BLaER1 treated with 17β-estradiol and CSF1 and Interleukin-3, amounts not matched to agents 10 nM and 100 nM (cell line): Measurements from ENCODE around the gene SLC35G6.
A peak's percentile ranks its signal among the peaks of the same experiment; 100 is the strongest.

Experiments used
- H3K27ac ChIP-seq, 11 experiments: shearing (Covaris generic); formaldehyde crosslinking; 2 replicates each; pipeline ENCODE4 v1.8.1; 2022
- H3K27me3 ChIP-seq, 11 experiments: shearing (Covaris generic); formaldehyde crosslinking; 2 replicates each; pipeline ENCODE4 v1.8.1; 2022
- H3K36me3 ChIP-seq, 11 experiments: shearing (Covaris generic); formaldehyde crosslinking; 2 replicates each; pipeline ENCODE4 v1.8.1; 2022
- H3K4me1 ChIP-seq, 10 experiments: shearing (Covaris generic); formaldehyde crosslinking; 2 replicates each; pipeline ENCODE4 v1.8.1; 2022
- H3K4me2 ChIP-seq, 11 experiments: shearing (Covaris generic); formaldehyde crosslinking; 2 replicates each; pipeline ENCODE4 v1.8.1; 2022
- H3K4me3 ChIP-seq, 10 experiments: shearing (Covaris generic); formaldehyde crosslinking; 2 replicates each; pipeline ENCODE4 v1.8.1; 2022
- H3K9ac ChIP-seq, 11 experiments: shearing (Covaris generic); formaldehyde crosslinking; 2 replicates each; pipeline ENCODE4 v1.8.1; 2022
- H3K9me3 ChIP-seq, 11 experiments: shearing (Covaris generic); formaldehyde crosslinking; replicated peaks in 1 of 11; 2 replicates each; pipeline ENCODE4 v1.8.1; 2022
- H4K20me1 ChIP-seq, 11 experiments: shearing (Covaris generic); formaldehyde crosslinking; 2 replicates each; pipeline ENCODE4 v1.8.1; 2022
- Cebpa-rat ChIP-seq, 11 experiments: shearing (Covaris generic); IDR thresholded peaks; 2 replicates each; pipeline ENCODE4 v1.8.1; 2022

Gene SLC35G6

GRCh38 chr17:7528842-7529241 lies 47.6 kb downstream of the SLC35G6 start:
- TF ChIP-seq Cebpa-rat (IDR thresholded peaks at IDR 0.05), result no peak
- Histone ChIP-seq H3K4me2 (no peak overlapping the region), H3K4me3 (no peak overlapping the region), H3K4me1 (peaks cover 0 to 13% (median 8%) of the 10 kb centered on the region in 10 experiments; a peak in 15 of 20 replicates), H3K27me3 (no peaks in the 10 kb centered on the region), H3K9me3 (peaks cover 17 to 39% (median 27%) of the 10 kb centered on the region in 11 experiments), H3K27ac (no peak overlapping the region), H3K9ac (no peak overlapping the region), H4K20me1 (no peaks in the 10 kb centered on the region), H3K36me3 (peaks cover 0 to 8% (median 0%) of the 10 kb centered on the region in 11 experiments; a peak in 2 of 22 replicates)

- TF ChIP-seq Cebpa-rat (IDR thresholded peaks at IDR 0.05), result peak in 2 of 11 experiments; percentile 10 to 18; a peak in 3 of 22 replicates
- H3K9ac ChIP-seq, result no peak overlapping the region
Measured at GRCh38 chr17:7530023-7530900, 49.0 kb downstream of the SLC35G6 start.

More at GRCh38 chr17:7530023-7530900, 49.0 kb downstream of the SLC35G6 start:
- Histone ChIP-seq H3K4me2 (peak overlapping the region in 6 of 11 experiments; percentile 15 to 46 (median 36); a peak in 8 of 22 replicates), H3K9me3 (peaks cover 17 to 34% (median 27%) of the 10 kb centered on the region in 11 experiments), H4K20me1 (no peaks in the 10 kb centered on the region), H3K4me3 (no peak overlapping the region), H3K4me1 (peaks cover 0 to 13% (median 8%) of the 10 kb centered on the region in 10 experiments; a peak in 15 of 20 replicates), H3K27ac (peak overlapping the region in 1 of 11 experiments; percentile 28; a peak in 2 of 22 replicates), H3K36me3 (peaks cover 0 to 8% (median 0%) of the 10 kb centered on the region in 11 experiments; a peak in 2 of 22 replicates), H3K27me3 (no peaks in the 10 kb centered on the region)
